ENCODE data around the gene TMEM253. TPM values are rescaled to one million over a fixed set of nuclear protein-coding genes. Genes with fewer than 3 reads are reported as not detected.

TMEM253 gene
- total RNA-seq, 2 donors from 2014 or later = 0.40 to 0.49 TPM

GRCh38 chr14:21120686-21121085 is 19.8 kb downstream of the TMEM253 start:
- Histone ChIP-seq H3K9ac (ENCODE audit: extremely low read depth, low read length, poor library complexity, severe bottlenecking) (no peak overlapping the region), H3K27ac (ENCODE audit: low read depth, low read length) (no peak overlapping the region), H3K36me3 (ENCODE audit: control insufficient read depth, insufficient read depth, low read length) (no peaks in the 10 kb centered on the region), H3K9me3 (ENCODE audit: control insufficient read depth, low read length) (no peaks in the 10 kb centered on the region), H3K4me3 (ENCODE audit: low read length) (no peak overlapping the region), H3K4me1 (ENCODE audit: control insufficient read depth, insufficient read depth, low read length) (no peaks in the 10 kb centered on the region), H3K27me3 (ENCODE audit: control insufficient read depth, insufficient read depth, low read length, poor library complexity, severe bottlenecking) (no peaks in the 10 kb centered on the region)
- no peaks in the 10 kb centered on the region for H3K9me3 Mint-ChIP-seq
- H3K4me1 Mint-ChIP-seq = no peaks in the 10 kb centered on the region
- no peaks in the 10 kb centered on the region for H3K27me3 Mint-ChIP-seq (ENCODE audit: insufficient read depth)
- WGBS, 2 experiments (ENCODE audit: insufficient coverage in 1 of 2, insufficient read length in 1 of 2) = 79 to 94% methylated on average over 2 to 3 of the region's 6 CpGs
- no peak overlapping the region for H3K27ac Mint-ChIP-seq
- no peak for DNase-seq
- H3K4me3 Mint-ChIP-seq = no peak overlapping the region
- TF ChIP-seq CTCF (conservative IDR thresholded peaks at IDR 0.05) = no peak
- H3K36me3 Mint-ChIP-seq (ENCODE audit: low read depth) = no peaks in the 10 kb centered on the region

DNA sequence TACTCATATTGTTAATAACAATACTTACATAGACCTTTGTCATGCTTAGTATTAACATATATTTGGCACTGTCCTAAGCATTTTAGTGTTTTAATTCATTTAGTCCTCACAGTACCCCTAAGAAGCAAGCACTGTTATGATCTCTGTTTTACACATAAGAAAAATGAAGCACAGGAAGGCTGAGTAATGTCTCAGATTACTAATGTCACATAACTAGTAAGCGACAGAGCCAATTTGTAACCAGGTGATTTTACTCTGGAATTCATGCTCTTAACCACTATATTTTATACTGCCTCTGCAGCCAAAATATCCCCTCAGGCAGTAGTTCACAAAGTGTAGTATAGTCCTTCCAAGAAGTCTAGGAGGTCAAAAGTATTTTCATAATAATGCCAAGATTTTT is 20.3 kb downstream of the TMEM253 start:
- DNase-seq = no peak
- Histone ChIP-seq H3K36me3 (ENCODE audit: control insufficient read depth, insufficient read depth, low read length) (no peaks in the 10 kb centered on the region), H3K9me3 (ENCODE audit: control insufficient read depth, low read length) (no peaks in the 10 kb centered on the region), H3K9ac (ENCODE audit: extremely low read depth, low read length, poor library complexity, severe bottlenecking) (no peak overlapping the region), H3K27ac (ENCODE audit: low read depth, low read length) (no peak overlapping the region), H3K4me1 (ENCODE audit: control insufficient read depth, insufficient read depth, low read length) (no peaks in the 10 kb centered on the region), H3K27me3 (ENCODE audit: control insufficient read depth, insufficient read depth, low read length, poor library complexity, severe bottlenecking) (no peaks in the 10 kb centered on the region), H3K4me3 (ENCODE audit: low read length) (no peak overlapping the region)
- Mint-ChIP-seq H3K27me3 (ENCODE audit: insufficient read depth) (no peaks in the 10 kb centered on the region), H3K9me3 (no peaks in the 10 kb centered on the region), H3K36me3 (ENCODE audit: low read depth) (no peaks in the 10 kb centered on the region), H3K27ac (no peak overlapping the region), H3K4me1 (no peaks in the 10 kb centered on the region), H3K4me3 (no peak overlapping the region)
- no peak for TF ChIP-seq CTCF (conservative IDR thresholded peaks at IDR 0.05)
- WGBS, 2 experiments (ENCODE audit: insufficient coverage in 1 of 2, insufficient read length in 1 of 2) = 83 to 84% methylated on average over 1 of the region's 1 CpG

DNA sequence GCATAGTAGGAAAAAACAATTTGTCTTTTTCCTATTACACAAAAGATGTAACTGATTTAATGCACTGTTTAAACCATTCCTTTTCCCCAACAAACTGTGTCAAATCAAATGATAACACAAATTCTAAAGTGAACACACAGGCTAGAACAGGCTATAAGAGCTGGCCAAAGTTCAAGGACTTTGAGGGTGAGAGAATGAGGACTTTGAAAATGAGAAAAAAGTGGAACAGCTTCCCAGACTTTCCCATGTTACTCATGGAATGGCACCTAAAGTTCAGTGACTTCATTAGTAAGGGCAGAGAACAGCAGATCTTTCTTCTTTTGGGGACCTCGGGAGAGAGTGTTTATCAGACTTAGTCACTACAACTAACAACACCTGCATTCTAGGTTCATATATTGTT is 22.6 kb downstream of the TMEM253 start:
- Mint-ChIP-seq H3K4me1 (no peaks in the 10 kb centered on the region), H3K36me3 (ENCODE audit: low read depth) (no peaks in the 10 kb centered on the region), H3K27me3 (ENCODE audit: insufficient read depth) (peaks cover 6% of the 10 kb centered on the region), H3K9me3 (no peaks in the 10 kb centered on the region), H3K27ac (no peak overlapping the region), H3K4me3 (no peak overlapping the region)
- H3K4me3 ChIP-seq (ENCODE audit: low read length) = no peak overlapping the region
- H3K27me3 ChIP-seq (ENCODE audit: control insufficient read depth, insufficient read depth, low read length, poor library complexity, severe bottlenecking) = no peaks in the 10 kb centered on the region
- TF ChIP-seq CTCF (conservative IDR thresholded peaks at IDR 0.05) = no peak
- H3K27ac ChIP-seq (ENCODE audit: low read depth, low read length) = no peak overlapping the region
- WGBS, 2 experiments (ENCODE audit: insufficient coverage in 1 of 2, insufficient read length in 1 of 2) = 96 to 100% methylated on average over 1 of the region's 1 CpG
- no peak overlapping the region for H3K9ac ChIP-seq (ENCODE audit: extremely low read depth, low read length, poor library complexity, severe bottlenecking)
- no peaks in the 10 kb centered on the region for H3K36me3 ChIP-seq (ENCODE audit: control insufficient read depth, insufficient read depth, low read length)
- DNase-seq = no peak
- no peaks in the 10 kb centered on the region for H3K4me1 ChIP-seq (ENCODE audit: control insufficient read depth, insufficient read depth, low read length)
- H3K9me3 ChIP-seq (ENCODE audit: control insufficient read depth, low read length) = no peaks in the 10 kb centered on the region

Measured in endodermal cell (in vitro differentiated cells).